ENCODE measurements around the gene AAK1.
"Not testable (repeated sequence)": the region's sequence is repeated elsewhere in the genome, so short reads cannot be mapped to it uniquely, and the experiment has no call there.

Gene AAK1

GRCh38 chr2:69628325-69629021 lies 15.1 kb downstream of the AAK1 start:
- no peak for TF ChIP-seq CTCF (IDR thresholded peaks at IDR 0.05; ENCODE audit: borderline replicate concordance, insufficient read depth, low read depth, low read length)
- H3K4me3 ChIP-seq (ENCODE audit: low read depth, low read length): no peak overlapping the region

DNA sequence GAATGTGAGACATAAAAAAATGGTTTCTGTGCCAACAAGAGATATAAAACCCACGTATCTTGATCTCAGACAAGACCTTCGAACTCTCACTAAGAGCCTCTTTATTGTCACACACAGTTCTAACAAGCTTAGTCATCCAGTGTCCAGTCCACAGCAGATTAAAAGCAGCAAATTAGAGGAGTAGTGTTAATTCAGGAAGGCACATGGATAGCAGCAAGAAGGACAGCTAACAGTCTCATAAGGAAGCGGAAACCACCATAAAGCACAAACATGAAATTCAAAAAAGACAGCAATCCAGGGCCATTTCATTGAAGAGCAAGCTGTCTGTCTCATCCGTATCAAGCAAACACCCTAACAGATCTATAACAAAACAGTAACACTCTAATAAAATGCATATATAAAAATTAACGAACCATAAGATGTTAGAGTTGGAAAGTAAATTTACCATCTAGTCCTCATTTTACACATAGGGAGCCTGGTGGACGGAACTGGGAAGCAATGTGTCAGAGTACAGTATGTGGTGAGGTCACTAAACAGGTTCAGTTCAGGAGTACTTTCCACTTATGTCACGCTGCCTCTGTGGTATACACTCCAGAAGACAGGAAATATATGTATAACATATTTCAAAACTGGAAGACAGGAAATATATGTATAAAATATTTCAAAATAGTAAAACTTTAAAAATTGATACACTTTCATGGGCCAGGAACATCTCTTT lies 18.3 kb downstream of the AAK1 start:
- H3K4me3 ChIP-seq (ENCODE audit: low read depth, low read length): no peak overlapping the region
- TF ChIP-seq CTCF (IDR thresholded peaks at IDR 0.05; ENCODE audit: borderline replicate concordance, insufficient read depth, low read depth, low read length): no peak

DNA sequence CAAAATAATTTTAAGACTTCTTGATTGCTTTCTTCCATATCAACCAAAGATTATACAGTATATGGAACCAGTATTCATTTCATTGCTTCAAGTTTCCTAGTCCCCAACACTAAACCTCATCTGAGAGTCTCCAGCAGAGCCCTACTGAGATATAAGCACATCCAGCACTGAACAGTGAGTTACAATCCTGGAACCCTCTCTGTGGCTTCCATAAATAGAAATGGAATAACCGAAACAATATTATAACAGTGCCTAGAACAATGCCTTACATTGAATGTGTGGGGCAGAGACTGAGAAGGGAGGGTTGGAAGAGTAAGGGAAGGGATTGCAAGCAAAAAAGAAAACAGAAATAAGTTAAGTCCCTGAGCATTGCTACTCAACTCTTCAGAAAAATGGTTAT lies 18.9 kb downstream of the AAK1 start:
- no peak overlapping the region for H3K4me3 ChIP-seq (ENCODE audit: low read depth, low read length)
- no peak for TF ChIP-seq CTCF (IDR thresholded peaks at IDR 0.05; ENCODE audit: borderline replicate concordance, insufficient read depth, low read depth, low read length)

- H3K4me3 ChIP-seq (ENCODE audit: low read depth, low read length): no peak overlapping the region
Measured at GRCh38 chr2:69624131-69624530, 19.4 kb downstream of the AAK1 start.

GRCh38 chr2:69623236-69623635 lies 20.3 kb downstream of the AAK1 start:
- no peak for TF ChIP-seq CTCF (IDR thresholded peaks at IDR 0.05; ENCODE audit: borderline replicate concordance, insufficient read depth, low read depth, low read length)
- H3K4me3 ChIP-seq (ENCODE audit: low read depth, low read length): no peak overlapping the region

More at GRCh38 chr2:69624131-69624530, 19.4 kb downstream of the AAK1 start:
- no peak for TF ChIP-seq CTCF (IDR thresholded peaks at IDR 0.05; ENCODE audit: borderline replicate concordance, insufficient read depth, low read depth, low read length)

GRCh38 chr2:69622805-69623204 lies 20.7 kb downstream of the AAK1 start:
- not testable (repeated sequence) for H3K4me3 ChIP-seq (ENCODE audit: low read depth, low read length)

DNA sequence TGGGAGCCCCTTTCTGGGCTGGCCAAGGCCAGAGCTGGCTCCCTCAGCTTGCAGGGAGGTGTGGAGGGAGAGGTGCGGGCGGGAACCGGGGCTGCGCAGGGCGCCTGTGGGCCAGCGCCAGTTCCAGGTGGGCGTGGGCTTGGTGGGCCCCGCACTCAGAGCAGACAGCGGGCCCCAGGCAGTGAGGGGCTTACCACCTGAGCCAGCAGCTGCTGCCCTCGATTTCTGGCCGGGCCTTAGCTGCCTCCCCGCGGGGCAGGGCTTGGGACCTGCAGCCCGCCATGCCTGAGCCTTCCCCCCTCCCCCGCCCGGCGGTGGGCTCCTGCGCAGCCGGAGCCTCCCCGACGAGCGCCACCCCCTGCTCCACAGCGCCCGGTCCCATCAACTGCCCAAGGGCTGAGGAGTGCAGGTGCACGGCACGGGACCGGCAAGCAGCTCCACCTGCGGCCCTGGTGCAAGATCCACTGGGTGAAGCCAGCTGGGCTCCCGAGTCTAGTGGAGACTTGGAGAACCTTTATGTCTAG lies 21.5 kb downstream of the AAK1 start:
- H3K4me3 ChIP-seq (ENCODE audit: low read depth, low read length): not testable (repeated sequence)

- no peak overlapping the region for H3K4me3 ChIP-seq (ENCODE audit: low read depth, low read length)
- TF ChIP-seq CTCF (IDR thresholded peaks at IDR 0.05; ENCODE audit: borderline replicate concordance, insufficient read depth, low read depth, low read length): no peak
Measured at GRCh38 chr2:69621440-69621839, 22.1 kb downstream of the AAK1 start.

All from GM12875 (cell line).